Stomach (tissue), 9 donors: ENCODE measurements around the gene C8B. TPM values are rescaled to one million over a fixed set of nuclear protein-coding genes. Genes with fewer than 3 reads are reported as not detected.

Source experiments
- DNase-seq, 2 donors: peaks; one replicate each; pipeline versions ENCODE4 v3.0.0 to v3.0.0-alpha.2; 2013 to 2019
- H3K27ac ChIP-seq, 5 donors: fragments of 200-600 bp in 4 of 5; sonication (generic) in 4 of 5; one replicate each; pipeline ENCODE4 v1.5.1; 2013 to 2019; ENCODE audit warnings: mild to moderate bottlenecking in 1 of 5, moderate library complexity in 1 of 5
- H3K27me3 ChIP-seq, 3 donors: fragments of 200-600 bp; sonication (generic); one replicate each; pipeline ENCODE4 v1.5.1; 2017 to 2019; ENCODE audit warnings: mixed run types in 1 of 3
- H3K36me3 ChIP-seq, 4 donors: fragments of 200-600 bp; sonication (generic); 1 replicate in 3 of 4; 2 replicates in 1 of 4; pipeline ENCODE4 v1.5.1; 2016 to 2019
- H3K4me1 ChIP-seq, 4 donors: fragments of 200-600 bp; sonication (generic); one replicate each; pipeline ENCODE4 v1.5.1; 2016 to 2019
- H3K4me3 ChIP-seq, 4 donors: fragments of 200-600 bp; sonication (generic) in 3 of 4; one replicate each; pipeline ENCODE4 v1.5.1; 2016 to 2019; ENCODE audit warnings: mild to moderate bottlenecking in 1 of 4
- H3K9me3 ChIP-seq, 4 donors: fragments of 200-600 bp; sonication (generic); one replicate each; pipeline ENCODE4 v1.5.1; 2016 to 2019
- EP300 ChIP-seq: sonication (generic); formaldehyde crosslinking; IDR thresholded peaks from one replicate; pipeline ENCODE4 v1.6.1; 2017; ENCODE audit warnings: antibody characterized with exemption
- POLR2A ChIP-seq, 4 donors: fragments of 450-650 bp; IDR thresholded peaks; one replicate each; pipeline ENCODE4 v1.6.1; 2016; ENCODE audit warnings: antibody characterized with exemption in 4 of 4, control low read depth in 2 of 4, mild to moderate bottlenecking in 1 of 4, moderate library complexity in 1 of 4
- POLR2AphosphoS5 ChIP-seq, 3 donors: sonication (generic); formaldehyde crosslinking; IDR thresholded peaks; one replicate each; pipeline ENCODE4 v1.6.1; 2016; ENCODE audit warnings: antibody characterized with exemption in 3 of 3
- WGBS, 5 donors: extraction: QIAGEN DNeasy Blood & Tissue Kit in 3 of 5; methylation state at CpG; one replicate each; pipeline versions ENCODE4 v1.1.5 to v1.1.7; 2013 to 2018; 5-methylcytosine and 5-hydroxymethylcytosine counted together
- intact Hi-C: fragments of 100-400 bp; cut with DNase I; formaldehyde crosslinking; loops from one replicate; pipeline ENCODE4 v1.15.1; 2023; ENCODE audit warnings: low total_unique reads
- polyA plus RNA-seq, 3 donors: library from polyadenylated mRNA; stranded (reverse); fragments of 200-250 nt; gene quantifications; one replicate each; pipeline ENCODE4 v1.2.3, GENCODE V29; 2013
- total RNA-seq, 5 donors: library from RNA; depleted of rRNA; stranded (reverse); fragments of >200 nt; gene quantifications; one replicate each; pipeline versions ENCODE4 v1.1.0 to v1.2.3, GENCODE V29; 2014 to 2016
- TF ChIP-seq, protein P1 (sequence below), 7 experiments: fragments of 450-650 bp in 4 of 7; fragments of 200-600 bp in 3 of 7; sonication (generic) in 3 of 7; IDR thresholded peaks; one replicate each; pipeline ENCODE4 v1.5.1; 2016 to 2019; ENCODE audit warnings: antibody characterized with exemption in 7 of 7, control low read depth in 2 of 7, mild to moderate bottlenecking in 1 of 7
- donor health status: healthy with polysubstance abuse.
- donor health status: Bipolar disorder and iron deficiency.
- donor health status: healthy.

C8B gene
- total and polyA plus RNA-seq, 8 donors: 0.15 to 0.25 TPM; not detected in 6

DNA sequence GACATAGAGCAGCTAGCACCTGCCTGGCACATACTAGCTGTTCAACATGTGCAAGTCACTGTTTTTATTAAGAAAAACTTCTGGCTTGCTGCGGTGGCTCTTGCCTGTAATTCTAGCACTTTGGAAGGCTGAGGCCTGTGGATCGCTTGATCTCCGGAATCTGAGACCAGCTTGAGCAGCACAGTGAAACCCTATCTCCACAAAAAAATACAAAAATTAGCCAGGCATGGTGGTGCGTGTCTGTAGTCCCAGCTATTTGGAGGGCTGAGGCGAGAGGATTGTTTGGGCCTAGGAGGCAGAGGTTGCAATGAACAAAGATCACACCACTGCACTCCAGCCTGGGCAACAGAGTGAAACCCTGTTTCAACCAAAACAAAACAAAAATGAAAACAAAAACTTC is 27.7 kb upstream of the C8B start:
- Histone ChIP-seq H3K27ac (no peak overlapping the region), H3K4me3 (no peak overlapping the region), H3K4me1 (peaks cover 0 to 3% (median 0%) of the 10 kb centered on the region in 4 donors), H3K9me3 (no peaks in the 10 kb centered on the region), H3K36me3 (no peaks in the 10 kb centered on the region), H3K27me3 (no peaks in the 10 kb centered on the region)
- no peak for DNase-seq
- TF ChIP-seq POLR2AphosphoS5 (IDR thresholded peaks at IDR 0.05) (no peak), EP300 (no peak), POLR2A (IDR thresholded peaks at IDR 0.05) (no peak)
- TF ChIP-seq, protein P1, sequence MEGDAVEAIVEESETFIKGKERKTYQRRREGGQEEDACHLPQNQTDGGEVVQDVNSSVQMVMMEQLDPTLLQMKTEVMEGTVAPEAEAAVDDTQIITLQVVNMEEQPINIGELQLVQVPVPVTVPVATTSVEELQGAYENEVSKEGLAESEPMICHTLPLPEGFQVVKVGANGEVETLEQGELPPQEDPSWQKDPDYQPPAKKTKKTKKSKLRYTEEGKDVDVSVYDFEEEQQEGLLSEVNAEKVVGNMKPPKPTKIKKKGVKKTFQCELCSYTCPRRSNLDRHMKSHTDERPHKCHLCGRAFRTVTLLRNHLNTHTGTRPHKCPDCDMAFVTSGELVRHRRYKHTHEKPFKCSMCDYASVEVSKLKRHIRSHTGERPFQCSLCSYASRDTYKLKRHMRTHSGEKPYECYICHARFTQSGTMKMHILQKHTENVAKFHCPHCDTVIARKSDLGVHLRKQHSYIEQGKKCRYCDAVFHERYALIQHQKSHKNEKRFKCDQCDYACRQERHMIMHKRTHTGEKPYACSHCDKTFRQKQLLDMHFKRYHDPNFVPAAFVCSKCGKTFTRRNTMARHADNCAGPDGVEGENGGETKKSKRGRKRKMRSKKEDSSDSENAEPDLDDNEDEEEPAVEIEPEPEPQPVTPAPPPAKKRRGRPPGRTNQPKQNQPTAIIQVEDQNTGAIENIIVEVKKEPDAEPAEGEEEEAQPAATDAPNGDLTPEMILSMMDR (IDR thresholded peaks at IDR 0.05): no peak
- intact Hi-C loops: no loop called here
- 83 to 90% (median 87%) methylated on average over 5 of the region's 5 CpGs for WGBS, 5 donors

DNA sequence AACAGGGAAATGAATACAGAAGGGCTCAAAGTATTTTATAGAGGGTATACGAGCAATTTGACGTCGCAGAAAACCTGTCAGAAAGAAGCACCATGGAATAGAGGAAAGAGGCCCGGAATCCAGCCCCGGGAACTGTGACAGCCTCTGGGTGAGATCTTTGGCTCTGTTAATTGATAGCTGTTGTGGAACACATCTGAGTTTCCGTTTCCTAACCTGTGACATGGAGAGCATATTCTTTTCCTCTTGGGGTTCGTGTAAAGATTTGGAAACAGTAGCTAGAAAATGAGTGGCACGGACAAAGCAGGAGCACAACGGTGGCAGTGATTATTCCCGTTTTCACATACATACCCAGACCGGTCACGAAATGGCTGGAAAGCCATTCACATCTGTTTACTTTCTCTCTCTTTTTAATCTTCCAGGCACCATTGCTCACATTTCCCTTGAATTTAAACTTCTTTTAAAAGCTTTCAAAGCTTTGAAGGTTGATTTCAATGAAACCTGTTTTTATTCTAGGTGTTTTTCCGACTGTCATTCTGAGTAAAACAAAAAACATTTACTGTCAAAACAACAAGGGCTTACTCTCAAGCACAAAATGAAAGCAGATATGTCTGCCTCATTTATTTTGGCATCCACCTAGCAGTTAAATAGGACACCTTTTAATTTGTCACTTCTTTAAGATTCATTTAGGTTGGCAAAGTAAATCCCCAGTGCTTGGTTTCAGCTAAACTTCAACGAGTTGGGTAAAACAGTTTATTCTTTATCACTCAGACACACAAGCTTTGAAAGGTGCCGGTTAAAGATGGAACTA is 26.7 kb upstream of the C8B start:
- no peaks in the 10 kb centered on the region for H3K9me3 ChIP-seq
- TF ChIP-seq POLR2A (IDR thresholded peaks at IDR 0.05): no peak
- TF ChIP-seq EP300: no peak
- TF ChIP-seq POLR2AphosphoS5 (IDR thresholded peaks at IDR 0.05): no peak
- TF ChIP-seq, protein P1 (IDR thresholded peaks at IDR 0.05): no peak
- WGBS, 5 donors: 73 to 82% (median 79%) methylated on average over 15 of the region's 15 CpGs
- intact Hi-C loops: no loop called here
- no peak overlapping the region for H3K4me3 ChIP-seq
- no peaks in the 10 kb centered on the region for H3K27me3 ChIP-seq
- H3K4me1 ChIP-seq: no peaks in the 10 kb centered on the region
- H3K27ac ChIP-seq: no peak overlapping the region
- H3K36me3 ChIP-seq: no peaks in the 10 kb centered on the region
- no peak for DNase-seq

GRCh38 chr1:56991576-56991975 is 25.8 kb upstream of the C8B start:
- no peaks in the 10 kb centered on the region for H3K36me3 ChIP-seq
- no peak overlapping the region for H3K27ac ChIP-seq
- intact Hi-C loops: no loop called here
- H3K4me1 ChIP-seq: no peaks in the 10 kb centered on the region
- H3K27me3 ChIP-seq: no peaks in the 10 kb centered on the region
- DNase-seq: peak in 1 of 2 donors; percentile 13
- WGBS, 5 donors: 58 to 79% (median 68%) methylated on average over 3 of the region's 3 CpGs
- H3K9me3 ChIP-seq: no peaks in the 10 kb centered on the region
- no peak for TF ChIP-seq POLR2A (IDR thresholded peaks at IDR 0.05)
- no peak for TF ChIP-seq POLR2AphosphoS5 (IDR thresholded peaks at IDR 0.05)
- TF ChIP-seq, protein P1 (IDR thresholded peaks at IDR 0.05): no peak
- no peak for TF ChIP-seq EP300
- H3K4me3 ChIP-seq: no peak overlapping the region

DNA sequence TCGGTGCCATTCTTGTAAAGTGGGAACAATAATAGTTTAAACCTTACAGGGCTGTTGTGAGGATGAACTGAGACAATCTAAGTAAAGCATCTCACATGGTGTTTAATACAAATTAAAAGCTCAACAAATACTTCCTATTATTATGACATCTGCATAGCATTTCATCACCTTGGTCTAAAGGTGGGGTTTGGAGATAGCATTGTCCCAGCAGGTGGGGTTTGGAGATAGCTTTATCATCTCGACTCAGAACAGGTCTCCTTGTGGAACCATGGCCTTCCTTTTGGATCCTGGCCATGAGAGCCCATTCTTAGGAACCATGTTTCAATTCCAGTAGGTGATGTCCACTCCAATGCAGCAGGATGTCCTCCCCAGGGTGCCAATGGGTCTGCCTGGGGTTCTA is 20.6 kb upstream of the C8B start:
- WGBS, 5 donors: 60 to 69% (median 64%) methylated on average over 2 of the region's 2 CpGs
- Histone ChIP-seq H3K4me1 (no peaks in the 10 kb centered on the region), H3K36me3 (no peaks in the 10 kb centered on the region), H3K27me3 (no peaks in the 10 kb centered on the region), H3K9me3 (no peaks in the 10 kb centered on the region), H3K4me3 (no peak overlapping the region), H3K27ac (no peak overlapping the region)
- DNase-seq: no peak
- no peak for TF ChIP-seq POLR2A (IDR thresholded peaks at IDR 0.05)
- TF ChIP-seq POLR2AphosphoS5 (IDR thresholded peaks at IDR 0.05): no peak
- intact Hi-C loops: no loop called here

DNA sequence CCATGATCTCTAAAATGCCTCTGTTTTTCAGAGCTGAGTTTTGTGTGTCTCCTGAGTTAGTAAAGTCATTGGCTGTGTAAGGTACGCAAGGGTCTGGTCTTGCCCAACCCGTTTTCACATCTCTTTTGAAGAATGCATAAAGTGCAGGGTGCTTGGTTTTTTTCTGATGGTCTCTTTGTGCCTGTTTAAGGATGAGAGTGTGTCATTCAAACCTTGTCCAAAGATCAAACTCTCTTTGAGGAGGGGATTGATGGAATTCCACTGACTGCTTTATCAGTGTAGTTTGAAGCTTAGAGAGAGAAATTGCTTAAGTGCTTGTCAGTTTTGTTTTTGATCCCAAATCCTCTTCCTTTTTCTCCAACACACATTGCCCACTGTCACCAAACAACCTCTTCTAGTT is 20.0 kb upstream of the C8B start:
- TF ChIP-seq POLR2A (IDR thresholded peaks at IDR 0.05): no peak
- TF ChIP-seq, protein P1 (IDR thresholded peaks at IDR 0.05): no peak
- no peak for TF ChIP-seq POLR2AphosphoS5 (IDR thresholded peaks at IDR 0.05)
- TF ChIP-seq EP300: no peak
- intact Hi-C loops: no loop called here
- Histone ChIP-seq H3K27ac (no peak overlapping the region), H3K4me1 (no peaks in the 10 kb centered on the region), H3K4me3 (no peak overlapping the region), H3K27me3 (peaks cover 0 to 3% (median 0%) of the 10 kb centered on the region in 3 donors), H3K9me3 (no peaks in the 10 kb centered on the region), H3K36me3 (no peaks in the 10 kb centered on the region)
- no peak for DNase-seq
- 77 to 94% (median 92%) methylated on average over 2 of the region's 2 CpGs for WGBS, 5 donors
